Measurements from ENCODE around the gene KCNK10.

KCNK10 gene

GRCh38 chr14:88227693-88228092 lies 95.4 kb downstream of the KCNK10 start:
- no peak overlapping the region for H3K4me3 ChIP-seq (ENCODE audit: low read depth in 1 of 2, low read length in 2 of 2)
- TF ChIP-seq EZH2 (IDR thresholded peaks at IDR 0.05; ENCODE audit: borderline replicate concordance, low read depth, low read length, severe bottlenecking): no peak
- no peak for TF ChIP-seq CTCF (IDR thresholded peaks at IDR 0.05; ENCODE audit: borderline replicate concordance, extremely low read depth, low read length, poor library complexity, severe bottlenecking)
- H3K9me3 ChIP-seq (ENCODE audit: insufficient read depth, low read length, severe bottlenecking): peaks cover 4% of the 10 kb centered on the region
- no peak overlapping the region for H3K4me2 ChIP-seq (ENCODE audit: insufficient read depth, low read length)
- H4K20me1 ChIP-seq (ENCODE audit: insufficient read depth, low read length): no peaks in the 10 kb centered on the region
- H3K4me1 ChIP-seq (ENCODE audit: insufficient read depth, low read length): no peaks in the 10 kb centered on the region
- ATAC-seq (ENCODE audit: insufficient read depth, low read depth) (no peak), DNase-seq (no peak)
- H3K79me2 ChIP-seq (ENCODE audit: insufficient read depth, low read length): no peaks in the 10 kb centered on the region
- H3K27me3 ChIP-seq (ENCODE audit: insufficient read depth, low read length, poor library complexity): peaks cover 2% of the 10 kb centered on the region
- H3K9ac ChIP-seq (ENCODE audit: low read depth, low read length): no peak overlapping the region
- no peak overlapping the region for H3K27ac ChIP-seq (ENCODE audit: low read length)
- H3K36me3 ChIP-seq (ENCODE audit: insufficient read depth, low read length): no peaks in the 10 kb centered on the region
- no peak overlapping the region for H2AFZ ChIP-seq (ENCODE audit: low read depth, low read length)

- Histone ChIP-seq H3K4me1 (ENCODE audit: insufficient read depth, low read length) (no peaks in the 10 kb centered on the region), H4K20me1 (ENCODE audit: insufficient read depth, low read length) (no peaks in the 10 kb centered on the region), H3K36me3 (ENCODE audit: insufficient read depth, low read length) (no peaks in the 10 kb centered on the region), H3K9me3 (ENCODE audit: insufficient read depth, low read length, severe bottlenecking) (peaks cover 4% of the 10 kb centered on the region), H3K79me2 (ENCODE audit: insufficient read depth, low read length) (no peaks in the 10 kb centered on the region), H3K4me2 (ENCODE audit: insufficient read depth, low read length) (no peak overlapping the region), H3K4me3 (ENCODE audit: low read depth in 1 of 2, low read length in 2 of 2) (no peak overlapping the region), H3K9ac (ENCODE audit: low read depth, low read length) (no peak overlapping the region), H3K27ac (ENCODE audit: low read length) (no peak overlapping the region), H2AFZ (ENCODE audit: low read depth, low read length) (no peak overlapping the region), H3K27me3 (ENCODE audit: insufficient read depth, low read length, poor library complexity) (peaks cover 2% of the 10 kb centered on the region)
- DNase-seq: no peak
- ATAC-seq (ENCODE audit: insufficient read depth, low read depth): no peak
- TF ChIP-seq EZH2 (IDR thresholded peaks at IDR 0.05; ENCODE audit: borderline replicate concordance, low read depth, low read length, severe bottlenecking) (no peak), CTCF (IDR thresholded peaks at IDR 0.05; ENCODE audit: borderline replicate concordance, extremely low read depth, low read length, poor library complexity, severe bottlenecking) (no peak)
These were observed 97.3 kb downstream of the KCNK10 start for GRCh38 chr14:88225721-88226120.

- H3K79me2 ChIP-seq (ENCODE audit: insufficient read depth, low read length): no peaks in the 10 kb centered on the region
- DNase-seq (no peak), ATAC-seq (ENCODE audit: insufficient read depth, low read depth) (no peak)
- TF ChIP-seq CTCF (IDR thresholded peaks at IDR 0.05; ENCODE audit: borderline replicate concordance, extremely low read depth, low read length, poor library complexity, severe bottlenecking) (no peak), EZH2 (IDR thresholded peaks at IDR 0.05; ENCODE audit: borderline replicate concordance, low read depth, low read length, severe bottlenecking) (no peak)
- no peaks in the 10 kb centered on the region for H3K36me3 ChIP-seq (ENCODE audit: insufficient read depth, low read length)
- H2AFZ ChIP-seq (ENCODE audit: low read depth, low read length): no peak overlapping the region
- no peak overlapping the region for H3K9ac ChIP-seq (ENCODE audit: low read depth, low read length)
- no peak overlapping the region for H3K4me3 ChIP-seq (ENCODE audit: low read depth in 1 of 2, low read length in 2 of 2)
- no peaks in the 10 kb centered on the region for H3K4me1 ChIP-seq (ENCODE audit: insufficient read depth, low read length)
- H3K9me3 ChIP-seq (ENCODE audit: insufficient read depth, low read length, severe bottlenecking): peaks cover under 1% of the 10 kb centered on the region
- no peaks in the 10 kb centered on the region for H3K27me3 ChIP-seq (ENCODE audit: insufficient read depth, low read length, poor library complexity)
- no peak overlapping the region for H3K27ac ChIP-seq (ENCODE audit: low read length)
- H3K4me2 ChIP-seq (ENCODE audit: insufficient read depth, low read length): no peak overlapping the region
- no peaks in the 10 kb centered on the region for H4K20me1 ChIP-seq (ENCODE audit: insufficient read depth, low read length)
These were observed 104.8 kb downstream of the KCNK10 start for GRCh38 chr14:88218119-88218915.

All from DND-41 (cell line).